ENCODE data around the gene CRTC2.

The CRTC2 gene

DNA sequence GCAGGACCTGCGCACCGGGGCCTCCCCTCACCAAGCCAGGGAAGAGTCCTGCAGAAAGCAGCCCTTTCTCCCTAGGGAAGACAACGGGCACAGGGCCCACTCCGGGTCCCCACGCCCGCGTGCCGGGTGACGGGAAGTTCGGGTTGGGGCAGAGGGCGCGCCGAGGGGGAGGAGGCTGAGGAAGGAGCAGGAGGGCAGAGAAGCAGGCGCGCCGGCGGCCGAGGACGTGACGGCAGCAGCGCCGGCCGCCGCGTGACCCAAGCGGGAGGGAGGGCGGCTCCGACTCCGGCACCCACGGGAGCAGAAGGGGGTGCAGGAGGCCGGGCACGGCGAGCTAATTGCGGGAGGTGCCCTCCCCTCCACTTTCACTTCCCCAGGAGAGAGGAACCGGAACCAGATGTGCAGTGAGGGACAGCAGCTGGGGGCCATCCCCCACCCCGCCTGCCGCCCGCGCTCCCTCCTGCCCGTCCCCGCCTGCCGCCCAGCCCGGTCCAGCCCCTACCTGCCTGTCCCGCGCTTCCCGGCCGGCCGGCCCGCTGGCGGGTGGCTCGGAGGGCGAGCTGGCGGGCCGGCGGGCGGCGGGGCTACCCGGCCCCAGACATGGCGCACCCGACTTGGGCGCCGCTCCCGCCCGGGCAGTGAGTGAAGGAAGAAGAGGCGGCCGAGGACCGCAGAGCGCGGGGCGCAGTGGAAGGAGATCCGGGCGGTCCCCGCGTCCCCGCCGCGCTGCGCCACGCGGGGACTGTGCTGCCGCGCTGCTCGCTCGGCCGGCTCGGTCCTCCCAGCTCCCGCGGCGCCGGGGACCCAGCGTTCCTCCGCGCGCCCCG, 12.4 kb downstream of the CRTC2 start:
- DNase-seq: peak; percentile 67

- DNase-seq: peak; percentile 79
Measured at GRCh38 chr1:153945131-153945794, 13.1 kb downstream of the CRTC2 start.

GRCh38 chr1:153944827-153945117, 13.6 kb downstream of the CRTC2 start:
- no peak for DNase-seq

- DNase-seq: no peak
Measured at GRCh38 chr1:153944005-153944826, 14.2 kb downstream of the CRTC2 start.

DNA sequence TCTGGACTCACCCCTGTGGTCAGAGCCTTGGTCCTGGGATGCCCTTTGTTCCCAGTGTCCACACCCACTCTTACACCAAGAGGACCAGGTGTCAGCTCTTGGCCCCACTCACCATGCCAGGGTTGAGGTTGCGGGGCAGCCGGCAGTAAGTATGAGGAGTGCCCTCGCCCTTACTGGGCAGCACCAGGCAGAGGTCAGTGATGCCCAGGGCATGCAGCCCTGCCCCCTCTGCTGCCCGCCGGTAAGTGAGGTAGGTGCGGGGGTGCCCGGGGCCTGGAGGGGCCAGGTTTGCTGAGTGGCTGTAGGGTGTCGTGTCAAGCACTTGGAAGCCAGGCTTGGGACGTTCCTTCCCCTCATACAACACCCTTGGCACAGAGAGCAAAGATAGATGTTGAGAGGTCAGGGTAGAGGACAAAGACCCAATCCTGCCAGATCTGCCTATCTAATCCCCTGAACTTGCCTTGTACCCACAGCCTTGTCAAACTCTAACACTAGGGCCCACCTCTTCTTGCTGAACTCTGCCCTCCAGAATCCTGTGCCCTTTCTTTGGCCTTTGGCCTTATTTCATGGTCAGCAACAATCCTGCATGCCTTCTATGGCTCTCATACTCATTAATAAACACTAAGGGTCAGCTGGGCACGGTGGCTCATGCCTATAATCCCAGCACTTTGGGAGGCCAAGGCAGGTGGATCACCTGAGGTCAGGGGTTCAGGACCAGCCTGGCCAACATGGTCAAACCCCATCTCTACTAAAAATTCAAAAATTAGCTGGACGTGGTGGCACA, 15.5 kb downstream of the CRTC2 start:
- no peak for DNase-seq

DNA sequence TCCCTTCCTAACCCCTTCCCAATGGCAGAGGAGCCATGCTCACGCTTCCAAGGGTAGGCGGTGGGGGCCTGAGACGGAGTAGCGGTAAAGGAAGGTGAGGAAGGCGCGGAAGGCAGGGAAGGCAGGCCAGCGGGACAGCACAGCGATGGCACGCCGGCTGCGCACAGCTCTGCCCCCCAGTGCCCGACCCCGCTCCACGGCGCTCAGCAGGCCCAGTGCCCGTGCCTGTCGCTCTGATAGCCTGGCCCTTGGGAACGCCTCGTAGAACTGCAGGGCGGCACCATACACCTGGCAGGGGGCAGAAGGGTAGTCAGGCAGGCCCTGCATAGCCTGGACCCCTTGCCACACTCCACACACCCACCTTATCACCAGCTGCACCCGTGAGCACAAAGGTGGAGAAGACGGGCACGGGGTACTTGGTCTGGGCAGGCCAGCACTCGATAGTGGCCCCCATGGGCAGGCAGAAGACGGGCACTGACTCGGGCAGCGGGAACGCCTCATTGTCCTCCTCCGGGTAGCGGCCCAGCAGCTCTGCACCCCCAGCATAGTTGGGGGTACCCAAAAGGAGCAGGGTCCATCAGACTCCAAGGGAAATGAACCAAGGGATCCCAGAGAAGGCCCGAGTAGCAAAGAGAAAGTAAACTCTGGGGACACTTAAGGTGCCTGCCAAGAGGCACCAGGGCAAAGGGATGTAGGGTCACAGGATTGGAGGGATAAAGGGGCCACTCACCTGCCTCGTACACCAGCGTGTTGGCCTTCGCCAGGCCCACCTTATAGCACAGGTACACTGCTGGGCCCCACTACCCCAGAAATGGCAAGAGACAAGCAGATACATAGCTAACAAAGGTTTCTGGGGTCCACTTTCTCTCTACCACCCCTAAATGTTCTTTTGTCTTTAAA, 16.3 kb downstream of the CRTC2 start:
- no peak for DNase-seq

DNA sequence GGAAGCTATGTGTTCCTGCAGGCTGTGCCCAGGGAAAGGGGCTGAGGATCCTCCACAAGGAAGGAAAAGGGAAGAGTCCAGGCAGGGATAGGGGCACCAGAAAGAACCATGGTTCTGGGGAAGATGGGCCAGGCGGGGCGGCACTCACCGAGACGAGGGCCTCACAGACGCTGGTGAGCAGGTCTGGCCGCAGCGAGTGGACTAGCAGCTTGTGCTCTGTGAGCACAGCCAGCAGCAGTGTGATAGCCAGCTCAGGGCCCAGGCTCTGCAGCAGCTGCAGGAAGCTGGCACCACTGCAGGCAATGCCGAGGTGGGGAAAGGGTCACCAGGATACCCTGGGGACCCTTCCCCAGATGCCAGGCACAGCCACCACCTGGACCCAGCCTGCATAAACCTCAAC, 17.7 kb downstream of the CRTC2 start:
- no peak for DNase-seq

DNA sequence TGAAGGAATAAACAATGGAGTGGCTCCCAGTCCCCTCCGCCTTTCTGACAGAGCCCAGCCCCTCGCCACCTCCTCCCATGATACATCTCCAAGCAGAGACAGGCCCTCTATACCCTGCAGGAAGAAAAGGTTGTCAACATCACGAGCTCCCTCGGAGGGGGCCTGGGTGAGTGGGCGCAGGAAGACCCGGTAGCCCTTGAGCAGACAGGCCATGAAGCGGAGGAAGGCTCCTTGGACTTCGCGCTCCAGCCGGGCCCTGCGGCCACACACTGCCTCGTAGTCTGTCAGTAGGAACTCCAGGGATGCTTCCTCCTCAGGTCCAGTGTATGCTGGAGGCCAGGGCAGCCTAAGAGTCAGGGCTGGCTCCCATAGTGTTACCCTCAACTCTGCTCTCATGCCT, 18.9 kb downstream of the CRTC2 start:
- no peak for DNase-seq

GRCh38 chr1:153938996-153939395, 19.4 kb downstream of the CRTC2 start:
- DNase-seq: no peak

GRCh38 chr1:153937331-153937730, 21.1 kb downstream of the CRTC2 start:
- DNase-seq: no peak

- DNase-seq: no peak
Measured at GRCh38 chr1:153936011-153936802, 22.2 kb downstream of the CRTC2 start.

DNA sequence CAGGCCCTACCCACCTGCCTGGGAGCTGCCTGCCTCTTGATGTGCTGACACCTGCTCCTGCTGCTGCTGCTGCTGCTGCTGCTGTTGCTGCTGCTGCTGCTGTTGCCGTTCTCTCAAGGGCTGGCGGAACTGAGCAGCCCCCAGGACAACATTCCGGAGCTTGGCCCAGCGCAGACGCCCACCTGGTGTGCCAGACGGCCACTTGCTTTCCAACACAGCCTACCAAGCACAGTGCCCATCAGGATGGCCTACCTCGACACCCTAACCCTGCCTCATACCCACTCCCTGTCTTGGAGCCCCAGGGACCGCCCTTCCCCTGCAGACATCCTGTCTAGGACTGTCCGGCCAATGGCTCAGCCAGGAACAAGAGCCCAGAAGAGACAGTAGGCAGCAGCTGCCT, 23.7 kb downstream of the CRTC2 start:
- DNase-seq: no peak

- no peak for DNase-seq
Measured at GRCh38 chr1:153933955-153934354, 24.5 kb downstream of the CRTC2 start.

DNA sequence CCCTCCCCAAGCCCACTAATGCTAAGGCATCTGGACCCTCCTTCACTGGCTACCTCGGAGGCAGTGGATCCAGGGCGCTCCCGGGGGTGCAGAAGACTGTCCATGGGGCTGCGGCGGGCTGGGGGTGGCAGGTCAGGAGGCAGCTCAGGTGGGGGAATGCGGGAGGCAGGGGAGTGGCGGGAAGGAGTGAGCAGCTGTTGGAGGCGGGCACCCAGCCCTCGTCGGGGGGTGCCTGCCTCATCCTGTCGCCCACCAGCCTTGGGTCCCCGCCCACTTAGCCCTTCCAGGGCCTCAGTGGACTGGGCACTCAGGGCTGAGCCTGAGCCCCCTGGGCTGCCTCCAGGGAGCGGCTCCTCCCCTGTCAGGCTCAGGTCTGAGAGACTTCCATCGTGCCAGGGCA, 25.0 kb downstream of the CRTC2 start:
- DNase-seq: no peak

DNA sequence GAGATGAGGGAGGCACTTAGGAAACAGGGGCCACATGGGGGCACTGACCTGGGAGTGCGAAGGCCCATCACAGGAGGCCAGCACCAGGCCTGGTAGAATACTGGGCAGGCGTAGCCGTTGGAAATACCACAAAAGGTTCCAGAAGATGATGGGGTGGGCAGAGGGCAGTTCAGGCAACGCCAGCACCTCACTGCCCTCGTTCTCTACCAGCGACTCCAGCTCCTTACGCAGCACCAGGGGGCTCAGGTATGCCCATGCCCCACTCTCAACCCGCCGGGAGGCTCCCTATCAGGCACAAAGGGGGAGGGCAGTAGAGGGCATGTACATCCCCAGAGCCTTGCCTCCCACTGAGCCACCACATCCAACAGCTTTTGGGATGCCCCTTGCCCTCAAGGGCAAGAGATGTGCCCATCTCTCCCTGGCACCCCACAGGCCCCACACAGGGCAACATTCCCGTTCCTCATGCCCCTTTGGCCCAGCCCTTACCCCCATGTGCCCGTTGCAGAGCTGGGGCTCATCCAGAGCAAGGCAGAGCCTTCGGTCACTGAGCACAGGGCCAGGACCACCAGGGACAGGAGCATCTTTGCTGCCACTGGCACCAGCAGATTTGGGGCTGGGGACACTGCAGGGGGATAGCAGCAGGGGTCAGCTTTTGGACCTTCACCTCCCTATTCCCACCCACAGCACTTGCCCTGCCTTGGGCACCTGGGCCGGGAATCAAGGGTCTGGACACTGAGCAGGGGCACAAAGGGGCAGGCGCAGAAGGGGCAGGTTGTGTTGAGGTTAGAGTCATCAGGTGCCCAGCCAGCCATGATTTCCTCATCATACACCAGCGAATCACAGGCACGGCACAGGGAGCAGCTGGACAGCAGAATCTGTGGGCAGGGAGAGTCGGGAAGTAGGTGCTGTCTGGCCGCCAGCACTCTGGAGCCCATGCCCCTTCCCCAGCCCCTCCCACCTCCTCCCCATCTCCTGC, 26.0 kb downstream of the CRTC2 start:
- no peak for DNase-seq

DNA sequence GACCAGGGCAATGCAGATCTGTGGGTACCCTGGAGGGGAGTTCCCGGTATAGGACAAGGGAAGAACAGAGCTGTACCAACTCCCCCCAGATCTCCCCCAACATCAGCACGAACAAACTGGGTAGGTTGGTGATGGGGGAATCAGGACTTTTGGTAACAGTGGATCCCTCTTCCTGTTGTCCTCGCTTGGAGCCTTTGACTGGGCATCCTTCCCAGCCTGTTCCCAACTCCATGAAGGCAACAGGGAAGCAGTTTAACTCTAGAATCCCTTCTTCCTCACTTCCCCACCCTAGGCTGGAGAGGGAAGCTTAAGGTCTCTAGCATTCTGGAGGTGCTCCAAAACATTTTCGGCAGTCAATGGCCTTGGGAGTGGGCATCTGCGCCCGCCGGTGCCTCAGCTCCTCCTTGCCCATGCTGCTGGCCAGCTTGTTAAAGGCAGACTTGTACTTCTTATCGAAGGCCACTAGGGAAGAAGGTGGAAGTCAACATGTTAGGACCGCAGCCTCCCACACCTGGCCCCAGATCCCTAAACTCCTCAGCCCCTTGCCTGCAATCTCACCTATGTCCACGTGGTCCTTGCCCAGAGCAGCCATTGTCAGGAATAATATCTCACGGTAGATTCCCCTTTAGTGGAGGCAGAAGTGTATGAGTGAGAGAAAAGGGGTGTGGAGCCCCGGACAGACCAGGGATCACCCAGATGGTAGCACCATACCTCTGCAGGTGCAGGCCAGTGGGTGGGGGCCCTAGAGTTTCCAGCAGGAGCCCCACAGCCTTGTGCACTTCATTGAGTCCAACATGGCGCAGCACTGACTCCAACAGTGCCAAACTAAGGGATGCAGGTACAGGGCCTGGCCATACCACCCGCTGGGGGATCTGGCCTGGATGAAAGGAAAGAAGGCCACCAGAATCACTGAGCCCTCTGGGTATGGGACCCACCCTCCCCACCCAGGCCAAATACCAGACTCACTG, 28.1 kb downstream of the CRTC2 start:
- no peak for DNase-seq

DNA sequence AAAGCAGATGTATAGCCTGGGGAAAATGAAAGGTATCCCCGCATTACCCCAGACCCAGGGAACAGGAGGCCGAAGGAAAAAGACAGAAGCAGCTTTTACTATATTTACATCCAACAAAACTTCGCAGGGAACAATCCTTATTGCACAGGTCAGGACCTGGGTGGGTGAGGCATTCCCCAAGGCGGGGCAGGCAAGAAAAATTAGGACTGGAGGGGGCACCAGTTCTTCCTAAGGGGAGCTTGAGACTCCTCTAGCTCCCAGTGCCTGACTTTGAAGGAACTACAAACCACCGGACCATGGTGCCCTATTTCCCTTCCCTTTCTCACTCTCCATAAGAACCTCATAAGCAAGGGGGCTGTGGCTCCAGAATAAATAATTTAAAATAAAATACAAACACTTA, 29.0 kb downstream of the CRTC2 start:
- no peak for DNase-seq

GRCh38 chr1:153928791-153929341, 29.5 kb downstream of the CRTC2 start:
- no peak for DNase-seq
